Epithelial cell of esophagus (primary cell): ENCODE results near the gene RPP30.

Source experiments
- DNase-seq: peaks from one replicate; pipeline ENCODE4 v3.0.0; 2010; ENCODE audit warnings: low read depth
- H3K4me3 ChIP-seq: 2 replicates; pipeline ENCODE4 v1.5.1; 2011; ENCODE audit warnings: mild to moderate bottlenecking, low read length, control low read depth
- TF ChIP-seq, protein P1 (sequence below): IDR thresholded peaks from 2 replicates; pipeline ENCODE4 v1.5.1; 2011; ENCODE audit warnings: low read depth, mild to moderate bottlenecking, low read length, control low read depth, inconsistent platforms; ENCODE audit not compliant: insufficient read depth; ENCODE audit errors: missing control alignments

The RPP30 gene

DNA sequence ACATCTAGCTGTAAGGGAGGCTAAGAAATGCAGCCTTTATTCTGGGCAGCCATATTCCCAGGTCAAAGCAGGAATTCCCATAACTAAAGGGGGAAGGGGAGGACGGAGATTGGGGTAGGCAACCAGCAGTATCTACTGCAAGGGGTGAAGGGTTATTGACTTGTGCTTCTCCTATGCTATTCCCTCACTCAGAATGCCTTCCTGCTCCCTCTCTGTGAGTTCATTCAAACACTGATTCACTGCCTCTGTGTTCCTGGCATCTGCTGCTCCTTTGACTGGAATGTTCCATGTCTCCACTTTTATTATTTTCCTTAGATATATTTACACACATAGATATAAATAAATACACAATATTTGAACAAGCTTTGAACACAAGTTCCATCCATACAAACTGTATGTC lies 25.0 kb upstream of the RPP30 start:
- H3K4me3 ChIP-seq, result no peak overlapping the region
- DNase-seq, result peak; percentile 68
- TF ChIP-seq, protein P1, sequence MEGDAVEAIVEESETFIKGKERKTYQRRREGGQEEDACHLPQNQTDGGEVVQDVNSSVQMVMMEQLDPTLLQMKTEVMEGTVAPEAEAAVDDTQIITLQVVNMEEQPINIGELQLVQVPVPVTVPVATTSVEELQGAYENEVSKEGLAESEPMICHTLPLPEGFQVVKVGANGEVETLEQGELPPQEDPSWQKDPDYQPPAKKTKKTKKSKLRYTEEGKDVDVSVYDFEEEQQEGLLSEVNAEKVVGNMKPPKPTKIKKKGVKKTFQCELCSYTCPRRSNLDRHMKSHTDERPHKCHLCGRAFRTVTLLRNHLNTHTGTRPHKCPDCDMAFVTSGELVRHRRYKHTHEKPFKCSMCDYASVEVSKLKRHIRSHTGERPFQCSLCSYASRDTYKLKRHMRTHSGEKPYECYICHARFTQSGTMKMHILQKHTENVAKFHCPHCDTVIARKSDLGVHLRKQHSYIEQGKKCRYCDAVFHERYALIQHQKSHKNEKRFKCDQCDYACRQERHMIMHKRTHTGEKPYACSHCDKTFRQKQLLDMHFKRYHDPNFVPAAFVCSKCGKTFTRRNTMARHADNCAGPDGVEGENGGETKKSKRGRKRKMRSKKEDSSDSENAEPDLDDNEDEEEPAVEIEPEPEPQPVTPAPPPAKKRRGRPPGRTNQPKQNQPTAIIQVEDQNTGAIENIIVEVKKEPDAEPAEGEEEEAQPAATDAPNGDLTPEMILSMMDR, result no peak

DNA sequence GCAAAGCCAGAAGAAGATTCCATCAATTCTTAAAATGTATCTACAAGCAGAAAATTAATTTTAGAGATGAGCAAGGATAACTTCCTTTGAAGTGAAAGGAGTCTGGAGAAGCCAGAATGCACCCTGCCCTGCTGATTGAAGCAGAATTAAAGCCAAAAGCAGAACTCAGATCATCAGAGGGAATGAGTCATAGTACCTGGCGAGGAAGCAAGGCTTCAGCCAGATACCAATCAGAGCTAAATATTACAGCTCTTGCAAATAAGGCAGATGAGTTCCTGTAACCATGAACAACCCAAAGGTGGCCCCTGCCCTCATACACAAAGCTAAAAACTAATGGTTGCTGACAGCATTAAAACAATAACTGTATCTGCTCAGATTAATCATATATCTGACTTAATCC lies 24.3 kb upstream of the RPP30 start:
- TF ChIP-seq, protein P1, result no peak
- no peak overlapping the region for H3K4me3 ChIP-seq
- peak; percentile 89 for DNase-seq

- peak; percentile 88 for DNase-seq
- TF ChIP-seq, protein P1, result no peak
- no peak overlapping the region for H3K4me3 ChIP-seq
These were observed 21.6 kb upstream of the RPP30 start for GRCh38 chr10:90849956-90850749.

DNA sequence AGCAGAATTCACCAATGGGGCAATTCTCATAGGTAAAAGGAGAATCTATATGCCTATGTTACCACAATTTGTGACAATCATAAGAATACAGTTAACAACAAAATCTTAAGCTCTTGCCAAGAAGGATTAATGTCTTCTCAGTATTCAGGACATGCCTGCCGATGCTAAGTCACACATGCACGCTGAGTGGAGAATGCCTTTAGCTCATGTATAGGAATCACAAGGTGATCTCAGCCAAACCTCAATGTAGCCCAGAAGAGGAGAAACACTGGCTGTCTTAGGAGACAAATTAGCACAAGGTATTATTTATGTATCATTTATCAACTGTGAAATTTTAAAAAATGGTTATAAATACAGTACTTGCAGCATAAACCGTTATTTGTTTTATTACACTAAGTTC lies 16.6 kb upstream of the RPP30 start:
- no peak for DNase-seq
- H3K4me3 ChIP-seq, result no peak overlapping the region
- TF ChIP-seq, protein P1, result no peak

GRCh38 chr10:90856261-90856660 lies 15.5 kb upstream of the RPP30 start:
- TF ChIP-seq, protein P1, result no peak
- peak overlapping the region; percentile 65 for H3K4me3 ChIP-seq
- DNase-seq, result no peak

DNA sequence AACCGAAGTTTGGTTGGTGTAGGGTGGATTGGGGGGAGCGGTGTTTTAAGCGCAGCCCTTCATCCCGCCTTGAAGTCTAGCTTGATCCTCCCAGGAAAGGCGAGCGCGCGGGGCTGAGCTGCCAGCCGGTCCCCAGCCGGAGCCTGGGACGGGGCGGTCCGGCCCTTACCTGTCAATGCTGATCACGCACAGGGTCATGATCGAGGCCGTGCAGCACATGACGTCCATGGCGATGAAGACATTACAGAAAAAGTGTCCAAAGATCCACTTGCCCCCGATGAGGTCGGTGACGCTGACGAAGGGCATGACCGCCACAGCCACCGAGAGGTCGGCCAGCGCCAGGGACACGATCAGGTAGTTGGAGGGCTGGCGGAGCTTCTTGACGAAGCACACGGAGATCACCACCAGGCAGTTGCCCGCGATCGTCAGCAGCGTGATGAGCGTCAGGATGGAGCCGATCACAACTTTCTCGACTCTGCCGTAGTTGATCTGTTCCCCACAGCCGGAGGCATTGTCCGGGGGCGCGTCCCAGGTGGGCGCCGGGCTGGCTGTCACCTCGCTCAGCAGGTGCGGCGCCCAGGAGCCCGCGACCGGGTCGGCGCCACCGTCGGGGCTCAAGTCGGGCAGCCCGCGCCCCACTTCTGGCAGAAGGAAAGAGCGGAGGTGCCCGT lies 14.7 kb upstream of the RPP30 start:
- H3K4me3 ChIP-seq, result peak overlapping the region; percentile 65
- TF ChIP-seq, protein P1, result no peak
- DNase-seq, result peak; percentile 41
